Smooth muscle cell (in vitro differentiated cells): ENCODE measurements around the gene ZC3H7B. TPM values are rescaled to one million over a fixed set of nuclear protein-coding genes. Genes with fewer than 3 reads are reported as not detected.

ENCODE experiments used
- DNase-seq: peaks from one replicate; lab custom pipeline; 2025; ENCODE audit not compliant: unreplicated experiment; lab: John Stamatoyannopoulos, UW
- H2AFZ ChIP-seq: fragments of 200-600 bp; sonication (generic); 2 replicates; pipeline ENCODE4 v1.6.0; 2016; ENCODE audit warnings: antibody characterized with exemption, low read depth, mild to moderate bottlenecking
- H3F3A ChIP-seq: fragments of 200-600 bp; sonication (generic); 2 replicates; pipeline ENCODE4 v1.6.0; 2017; ENCODE audit warnings: antibody characterized with exemption, low read depth
- H3K27ac ChIP-seq: fragments of 200-600 bp; sonication (generic); 2 replicates; pipeline ENCODE4 v1.5.1; 2016; ENCODE audit warnings: low read depth, mild to moderate bottlenecking
- H3K27me3 ChIP-seq: fragments of 200-600 bp; sonication (generic); 2 replicates; pipeline ENCODE4 v1.6.1; 2016; ENCODE audit warnings: low read depth, mild to moderate bottlenecking
- H3K36me3 ChIP-seq: fragments of 200-600 bp; sonication (generic); 2 replicates; pipeline ENCODE4 v1.5.1; 2016; ENCODE audit warnings: low read depth
- H3K4me1 ChIP-seq: fragments of 200-600 bp; sonication (generic); 2 replicates; pipeline ENCODE4 v1.5.1; 2016; ENCODE audit warnings: low read depth
- H3K4me2 ChIP-seq: fragments of 200-600 bp; sonication (generic); 2 replicates; pipeline ENCODE4 v1.6.0; 2016; ENCODE audit warnings: mild to moderate bottlenecking
- H3K4me3 ChIP-seq: fragments of 200-600 bp; sonication (generic); 2 replicates; pipeline ENCODE4 v1.5.1; 2016; ENCODE audit warnings: mild to moderate bottlenecking
- H3K79me2 ChIP-seq: fragments of 200-600 bp; sonication (generic); 2 replicates; pipeline ENCODE4 v1.6.0; 2016; ENCODE audit warnings: low read depth, mild to moderate bottlenecking
- H3K9ac ChIP-seq: fragments of 200-600 bp; sonication (generic); 2 replicates; pipeline ENCODE4 v1.6.0; 2016; ENCODE audit warnings: low read depth
- H3K9me3 ChIP-seq: fragments of 200-600 bp; sonication (generic); replicated peaks from 2 replicates; pipeline ENCODE4 v1.5.1; 2016; ENCODE audit warnings: low read depth
- H4K20me1 ChIP-seq: fragments of 200-600 bp; sonication (generic); 2 replicates; pipeline ENCODE4 v1.6.0; 2016; ENCODE audit warnings: low read depth
- CTCF ChIP-seq: fragments of 200-600 bp; sonication (generic); IDR thresholded peaks from 2 replicates; pipeline ENCODE4 v1.5.1; 2017; ENCODE audit warnings: borderline replicate concordance, mild to moderate bottlenecking, antibody characterized with exemption; ENCODE audit not compliant: insufficient read depth, poor library complexity, severe bottlenecking
- WGBS: methylation state at CpG from one replicate; pipeline ENCODE4 v1.1.7; 2016; ENCODE audit warnings: low lambda C conversion rate; 5-methylcytosine and 5-hydroxymethylcytosine counted together
- polyA plus RNA-seq: library from polyadenylated mRNA; unstranded; fragments of >200 nt; fragmentation: Nextera tagmentation; extraction: Ambion mirVana; gene quantifications from 2 replicates; pipeline ENCODE4 v1.2.1, GENCODE V29; 2016
- total RNA-seq: library from RNA; depleted of rRNA; stranded (reverse); fragments of >200 nt; gene quantifications from 2 replicates; pipeline ENCODE4 v1.2.3, GENCODE V29; 2014

Gene ZC3H7B
- total and polyA plus RNA-seq, 2 experiments from 2014 or later: 3.7 to 20.6 TPM

DNA sequence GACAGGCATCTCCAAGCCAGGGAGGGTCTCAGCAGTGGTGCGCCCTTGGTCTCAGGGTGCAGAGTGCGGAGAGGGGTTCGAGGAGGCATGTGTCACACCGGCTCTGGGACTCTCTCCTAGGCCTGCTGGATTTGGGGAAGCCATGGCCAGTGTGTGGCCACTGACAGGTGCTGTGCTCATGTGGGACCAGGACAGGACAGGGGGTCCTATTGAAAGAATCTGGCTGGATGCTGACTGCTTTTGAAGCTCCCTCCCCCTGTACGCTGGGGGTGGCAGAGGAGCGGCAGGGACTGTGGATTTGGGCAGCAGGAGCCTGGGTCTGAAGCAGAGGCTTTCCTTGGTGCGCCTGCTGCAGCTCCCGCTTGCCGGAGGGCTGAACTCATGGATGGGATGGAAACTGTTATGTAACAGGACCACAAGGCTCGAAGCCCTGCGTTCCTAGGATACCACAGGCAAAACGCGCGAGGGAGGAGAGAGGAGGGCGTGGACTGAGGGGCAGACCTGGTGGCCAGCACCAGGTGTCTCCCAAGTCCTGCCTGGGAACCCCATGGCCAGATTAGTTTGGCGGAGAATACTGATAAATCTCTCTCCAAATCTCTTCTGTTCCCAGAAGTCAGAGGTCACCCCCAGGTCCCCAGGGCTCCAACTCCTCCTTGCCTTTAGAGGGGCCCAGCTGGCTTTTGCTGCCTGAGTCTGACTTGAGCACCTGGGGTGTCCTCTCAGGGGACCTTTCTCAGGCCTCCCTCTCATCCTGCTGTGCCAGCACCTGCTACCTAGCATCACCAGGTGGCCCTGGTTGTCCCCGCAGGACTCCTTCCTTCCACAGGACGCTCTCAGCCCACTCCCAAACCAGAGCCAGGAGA, 66.6 kb downstream of the ZC3H7B start:
- H3K4me2 ChIP-seq: no peak overlapping the region
- H3K4me3 ChIP-seq: no peak overlapping the region
- peaks cover 12% of the 10 kb centered on the region for H3K4me1 ChIP-seq
- H3F3A ChIP-seq: no peaks in the 10 kb centered on the region
- H3K27me3 ChIP-seq: no peaks in the 10 kb centered on the region
- no peak overlapping the region for H3K9ac ChIP-seq
- no peaks in the 10 kb centered on the region for H3K79me2 ChIP-seq
- no peak for DNase-seq
- TF ChIP-seq CTCF: no peak
- 82% methylated on average over 17 of the region's 18 CpGs for WGBS
- no peaks in the 10 kb centered on the region for H3K9me3 ChIP-seq
- no peak overlapping the region for H3K27ac ChIP-seq
- H2AFZ ChIP-seq: no peak overlapping the region
- no peaks in the 10 kb centered on the region for H4K20me1 ChIP-seq
- H3K36me3 ChIP-seq: no peaks in the 10 kb centered on the region

- no peak for DNase-seq
- H4K20me1 ChIP-seq: no peaks in the 10 kb centered on the region
- H3K27ac ChIP-seq: no peak overlapping the region
- TF ChIP-seq CTCF: no peak
- no peaks in the 10 kb centered on the region for H3F3A ChIP-seq
- no peak overlapping the region for H3K9ac ChIP-seq
- WGBS: 92% methylated on average over 19 of the region's 19 CpGs
- no peak overlapping the region for H3K4me3 ChIP-seq
- no peaks in the 10 kb centered on the region for H3K27me3 ChIP-seq
- no peaks in the 10 kb centered on the region for H3K79me2 ChIP-seq
- H3K4me2 ChIP-seq: no peak overlapping the region
- H2AFZ ChIP-seq: no peak overlapping the region
- no peaks in the 10 kb centered on the region for H3K9me3 ChIP-seq
- no peaks in the 10 kb centered on the region for H3K36me3 ChIP-seq
- peaks cover 12% of the 10 kb centered on the region for H3K4me1 ChIP-seq
Observed at GRCh38 chr22:41368543-41369423, 67.5 kb downstream of the ZC3H7B start.

DNA sequence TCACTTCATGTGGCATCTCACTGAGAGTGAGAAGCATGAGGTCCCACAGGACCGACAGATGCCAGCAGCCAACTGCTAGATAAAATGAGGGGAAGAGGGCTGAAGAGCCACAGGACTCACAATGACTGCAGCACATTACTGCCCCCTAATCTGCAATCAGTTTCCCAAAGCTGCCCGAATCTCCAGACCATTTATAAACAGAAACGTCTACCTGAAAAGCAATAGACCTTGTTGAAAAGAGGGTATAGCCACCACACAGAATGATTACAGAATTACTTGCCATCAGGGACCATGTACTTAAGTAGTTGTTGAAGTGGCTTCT, 68.1 kb downstream of the ZC3H7B start:
- 68% methylated on average over 3 of the region's 3 CpGs for WGBS
- Histone ChIP-seq H3K79me2 (no peaks in the 10 kb centered on the region), H2AFZ (no peak overlapping the region)

More for the DNA sequence above, 68.1 kb downstream of the ZC3H7B start:
- H3K36me3 ChIP-seq: no peaks in the 10 kb centered on the region
- no peak overlapping the region for H3K4me2 ChIP-seq
- H3K4me3 ChIP-seq: no peak overlapping the region
- TF ChIP-seq CTCF: no peak
- H3F3A ChIP-seq: no peaks in the 10 kb centered on the region
- peaks cover 12% of the 10 kb centered on the region for H3K4me1 ChIP-seq
- H3K9ac ChIP-seq: no peak overlapping the region
- DNase-seq: no peak
- H3K9me3 ChIP-seq: no peaks in the 10 kb centered on the region
- H3K27me3 ChIP-seq: no peaks in the 10 kb centered on the region
- H4K20me1 ChIP-seq: no peaks in the 10 kb centered on the region
- H3K27ac ChIP-seq: no peak overlapping the region
